GM06990 (cell line): ENCODE data around the gene ST8SIA6.

Experiments
- DNase-seq: peaks from one replicate; pipeline ENCODE4 v3.0.0-alpha.2; 2011; ENCODE audit not compliant: insufficient read length; ENCODE audit errors: extremely low read depth
- H3K27me3 ChIP-seq: replicated peaks from 2 replicates; pipeline ENCODE4 v1.6.0; 2011; ENCODE audit warnings: low read length; ENCODE audit not compliant: control insufficient read depth, insufficient read depth
- H3K36me3 ChIP-seq: 2 replicates; pipeline ENCODE4 v1.5.1; 2011; ENCODE audit warnings: low read length; ENCODE audit not compliant: control insufficient read depth, insufficient read depth
- H3K4me3 ChIP-seq: replicated peaks from 2 replicates; pipeline ENCODE4 v1.5.1; 2011; ENCODE audit warnings: low read depth, mild to moderate bottlenecking, control low read depth, low read length
- CTCF ChIP-seq: IDR thresholded peaks from 2 replicates; pipeline ENCODE4 v1.5.1; 2011; ENCODE audit warnings: low read length, control low read depth, mild to moderate bottlenecking, inconsistent platforms; ENCODE audit not compliant: insufficient read depth, poor library complexity, severe bottlenecking

The ST8SIA6 gene

DNA sequence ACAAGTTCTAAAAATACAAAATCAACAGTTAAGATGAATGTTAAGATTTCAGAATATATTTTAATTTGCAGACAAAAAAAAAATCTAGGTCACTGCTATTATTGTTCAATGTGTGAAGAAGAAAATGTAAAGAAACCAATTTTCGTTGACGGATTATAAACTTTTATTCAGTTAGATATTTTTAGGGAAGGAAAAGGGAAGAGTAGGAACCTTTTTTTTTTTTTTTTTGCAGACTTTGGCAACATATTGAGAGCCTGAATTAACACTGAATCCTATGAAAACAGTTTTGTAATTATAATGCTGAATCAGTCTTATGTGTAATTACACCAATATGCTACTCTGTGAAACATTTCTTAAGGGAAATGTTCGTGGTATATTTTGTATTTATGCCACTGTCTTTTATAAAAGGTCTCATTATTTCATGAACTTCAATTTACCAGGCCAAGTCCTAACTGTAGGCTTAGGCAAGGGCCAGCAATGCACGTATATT is 106.3 kb downstream of the ST8SIA6 start:
- TF ChIP-seq CTCF: no peak
- H3K36me3 ChIP-seq: no peaks in the 10 kb centered on the region
- H3K4me3 ChIP-seq: no peak overlapping the region
- DNase-seq: no peak
- no peaks in the 10 kb centered on the region for H3K27me3 ChIP-seq

DNA sequence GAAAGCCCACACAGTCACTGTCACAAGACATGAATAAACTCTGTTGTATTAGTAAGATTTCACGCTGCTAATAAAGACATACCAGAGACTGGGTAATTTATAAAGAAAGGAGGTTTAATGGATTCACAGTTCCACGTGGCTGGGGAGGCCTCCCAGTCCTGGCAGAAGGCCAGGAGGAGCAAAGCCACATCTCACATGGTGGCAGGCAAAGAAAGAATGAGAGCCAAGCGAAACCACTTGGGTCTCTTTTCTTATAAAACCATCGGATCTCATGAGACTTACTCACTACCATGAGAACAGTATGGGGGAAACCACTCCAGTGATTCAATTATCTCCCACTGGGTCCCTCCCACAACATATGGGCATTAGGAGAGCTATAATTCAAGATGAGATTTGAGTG is 110.2 kb downstream of the ST8SIA6 start:
- no peak for DNase-seq
- TF ChIP-seq CTCF: no peak
- Histone ChIP-seq H3K4me3 (no peak overlapping the region), H3K27me3 (no peaks in the 10 kb centered on the region), H3K36me3 (no peaks in the 10 kb centered on the region)

DNA sequence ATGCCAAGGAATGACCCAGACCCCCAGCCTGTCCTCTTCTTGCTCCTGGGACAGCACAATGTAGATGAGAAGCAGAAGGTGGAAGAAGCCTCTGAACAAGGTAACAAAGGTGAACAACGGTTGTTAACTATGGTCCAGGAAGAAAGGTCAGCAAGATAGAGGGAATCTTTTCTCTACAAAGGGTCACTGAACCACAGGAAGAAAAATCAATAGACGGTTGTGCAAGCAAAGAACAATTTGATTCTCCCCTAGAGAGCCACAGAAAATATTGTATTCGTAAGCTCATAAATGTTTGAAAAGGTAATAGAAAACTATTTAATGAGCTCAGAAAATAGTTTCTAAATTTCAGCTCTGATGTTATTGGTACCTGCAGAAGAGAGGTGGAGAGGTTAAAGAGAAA is 111.3 kb downstream of the ST8SIA6 start:
- H3K27me3 ChIP-seq: no peaks in the 10 kb centered on the region
- no peak for DNase-seq

DNA sequence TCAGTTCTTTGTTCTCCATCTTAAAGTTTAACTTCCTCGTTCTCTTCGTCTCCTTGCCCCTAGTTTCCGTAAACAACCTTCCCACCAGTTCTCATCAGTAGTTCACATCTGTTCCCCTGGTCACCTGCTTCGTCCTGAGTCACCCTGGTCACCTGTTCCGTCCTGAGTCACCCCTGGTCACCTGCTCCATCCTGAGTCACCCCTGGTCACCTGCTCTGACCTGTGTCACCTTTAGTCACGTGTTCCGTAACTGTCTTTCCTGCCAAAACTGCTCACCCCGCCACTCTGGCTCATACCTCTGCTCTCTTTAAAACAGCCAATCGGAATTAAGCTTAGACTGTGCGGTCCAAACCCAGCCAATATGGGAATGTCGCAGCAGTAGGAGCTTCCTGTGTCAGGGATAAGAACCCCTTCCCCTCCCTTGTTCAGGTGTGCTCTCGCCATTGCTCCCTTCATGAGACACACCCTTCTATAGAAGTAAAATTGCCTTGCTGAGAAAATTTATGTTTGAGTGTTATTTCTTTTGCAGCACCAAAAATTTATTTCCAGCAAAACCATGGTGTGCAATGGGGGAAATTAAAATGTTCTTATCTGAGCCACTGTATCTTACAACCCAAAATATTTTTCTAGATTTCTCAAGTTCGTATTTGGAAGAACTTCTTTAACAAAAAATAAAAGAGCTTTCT is 114.1 kb downstream of the ST8SIA6 start:
- H3K4me3 ChIP-seq: no peak overlapping the region
- no peaks in the 10 kb centered on the region for H3K36me3 ChIP-seq
- DNase-seq: no peak
- no peak for TF ChIP-seq CTCF
- no peaks in the 10 kb centered on the region for H3K27me3 ChIP-seq

More for the DNA sequence above, 111.3 kb downstream of the ST8SIA6 start:
- Histone ChIP-seq H3K4me3 (no peak overlapping the region), H3K36me3 (no peaks in the 10 kb centered on the region)
- TF ChIP-seq CTCF: no peak

DNA sequence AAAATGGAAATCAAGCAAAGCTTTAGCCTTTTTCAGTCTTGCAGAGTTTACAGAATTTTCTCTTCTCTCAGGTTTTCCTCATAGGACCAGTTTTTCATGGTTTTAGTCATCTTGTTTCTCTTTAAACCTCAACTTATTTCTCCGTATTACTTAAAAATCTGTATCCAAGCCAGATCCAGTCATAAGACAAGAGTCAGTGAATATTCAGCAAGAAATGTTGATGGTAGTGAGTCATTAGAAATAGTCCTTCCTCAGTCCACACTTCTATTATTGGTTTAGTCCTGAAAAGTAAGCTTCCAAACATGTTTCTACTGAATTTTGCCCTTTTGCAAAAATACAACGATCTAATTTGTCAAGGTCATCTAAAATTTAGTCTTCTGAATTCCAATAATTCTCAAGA is 119.3 kb downstream of the ST8SIA6 start:
- H3K4me3 ChIP-seq: no peak overlapping the region
- no peak for DNase-seq
- no peaks in the 10 kb centered on the region for H3K27me3 ChIP-seq
- no peak for TF ChIP-seq CTCF
- no peaks in the 10 kb centered on the region for H3K36me3 ChIP-seq

GRCh38 chr10:17330501-17330900 is 123.9 kb downstream of the ST8SIA6 start:
- no peak for TF ChIP-seq CTCF
- H3K4me3 ChIP-seq: no peak overlapping the region
- H3K36me3 ChIP-seq: no peaks in the 10 kb centered on the region
- DNase-seq: no peak
- no peaks in the 10 kb centered on the region for H3K27me3 ChIP-seq
